Measurements from ENCODE around the gene IL24.
"Not testable (repeated sequence)": the region's sequence is repeated elsewhere in the genome, so short reads cannot be mapped to it uniquely, and the experiment has no call there.

IL24 gene, protein sequence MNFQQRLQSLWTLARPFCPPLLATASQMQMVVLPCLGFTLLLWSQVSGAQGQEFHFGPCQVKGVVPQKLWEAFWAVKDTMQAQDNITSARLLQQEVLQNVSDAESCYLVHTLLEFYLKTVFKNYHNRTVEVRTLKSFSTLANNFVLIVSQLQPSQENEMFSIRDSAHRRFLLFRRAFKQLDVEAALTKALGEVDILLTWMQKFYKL

DNA sequence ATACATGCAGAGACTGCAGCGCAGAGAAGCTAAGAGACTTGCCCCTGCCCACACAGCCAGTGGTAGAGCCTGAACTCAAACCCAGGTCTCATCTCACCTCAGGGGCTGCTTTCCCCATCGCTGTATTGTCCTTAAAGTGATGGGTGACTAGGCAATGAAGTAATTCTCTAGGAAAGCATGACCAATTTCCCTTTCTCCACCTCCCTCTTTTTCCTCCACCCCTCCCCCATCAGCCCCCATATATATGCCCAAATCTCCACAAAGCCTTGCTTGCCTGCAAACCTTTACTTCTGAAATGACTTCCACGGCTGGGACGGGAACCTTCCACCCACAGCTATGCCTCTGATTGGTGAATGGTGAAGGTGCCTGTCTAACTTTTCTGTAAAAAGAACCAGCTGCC is at the start of gene IL24:
Gene IL24, plus strand, starts transcription at position 269 of the 400 bp plus-strand sequence. CDS start 390 bp downstream, outside the sequence.
- DNase-seq = no peak

DNA sequence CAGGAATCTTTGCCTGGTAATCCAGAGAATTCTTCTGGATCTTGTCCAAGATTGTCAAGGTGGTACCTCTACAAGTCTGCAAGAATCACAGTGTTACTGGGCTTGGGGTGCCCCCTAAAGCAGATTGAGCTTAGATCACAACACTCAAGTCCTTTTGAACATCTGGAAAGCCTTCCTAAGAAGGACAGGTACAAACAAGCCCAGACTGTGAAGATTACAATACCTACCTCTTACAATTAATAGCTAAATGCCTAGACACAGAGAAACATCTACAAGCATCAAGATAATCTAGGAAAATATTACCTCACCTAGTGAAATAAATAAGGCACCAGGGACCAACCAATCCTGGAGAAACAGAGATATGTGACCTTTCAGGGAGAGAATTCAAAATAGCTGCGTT is 49.3 kb upstream of the IL24 start:
- DNase-seq = no peak

DNA sequence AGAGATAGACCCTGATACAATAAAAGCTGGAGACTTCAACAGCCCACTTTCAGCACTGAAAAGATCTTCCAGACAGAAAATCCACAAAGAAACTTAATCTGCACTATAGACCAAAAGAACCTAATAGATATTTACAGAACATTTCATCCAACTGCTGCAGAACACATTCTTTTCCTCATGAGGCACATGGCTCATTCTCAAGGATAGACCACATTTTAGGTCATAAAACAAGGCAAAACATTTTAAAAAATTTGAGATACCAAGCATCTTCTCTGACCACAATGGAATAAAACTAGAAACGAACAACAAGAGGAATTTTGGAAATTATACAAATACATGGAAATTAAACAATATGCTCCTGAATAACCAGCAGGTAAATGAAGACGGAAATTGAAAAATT is 46.8 kb upstream of the IL24 start:
- DNase-seq = no peak

DNA sequence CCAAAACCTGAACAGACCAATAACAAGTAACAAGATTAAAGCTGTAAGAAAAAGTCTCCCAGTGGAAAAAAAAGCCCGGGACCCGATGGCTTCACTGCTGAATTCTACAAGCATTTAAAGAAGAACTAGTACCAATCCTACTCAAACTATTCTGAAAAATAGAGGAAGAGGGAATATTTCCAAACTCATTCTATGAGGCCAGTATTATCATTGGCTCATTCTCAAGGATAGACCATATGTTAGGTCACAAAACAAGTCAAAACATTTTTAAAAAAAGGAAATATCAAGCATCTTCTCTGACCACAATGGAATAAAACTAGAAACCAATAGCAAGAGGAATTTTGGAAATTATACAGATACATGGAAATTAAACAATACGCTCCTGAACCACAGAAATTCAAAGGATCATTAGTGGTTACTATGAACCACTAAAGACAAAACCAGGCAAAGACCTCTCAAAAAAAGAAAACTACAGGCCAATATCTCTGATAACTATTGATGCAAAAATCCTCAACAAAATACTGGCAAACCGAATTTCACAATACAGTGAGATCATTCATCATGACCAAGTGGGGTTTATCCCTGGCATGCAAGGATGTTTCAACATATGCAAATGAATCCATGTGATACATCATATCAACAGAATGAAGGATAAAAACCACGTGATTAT is 45.8 kb upstream of the IL24 start:
- no peak for DNase-seq

DNA sequence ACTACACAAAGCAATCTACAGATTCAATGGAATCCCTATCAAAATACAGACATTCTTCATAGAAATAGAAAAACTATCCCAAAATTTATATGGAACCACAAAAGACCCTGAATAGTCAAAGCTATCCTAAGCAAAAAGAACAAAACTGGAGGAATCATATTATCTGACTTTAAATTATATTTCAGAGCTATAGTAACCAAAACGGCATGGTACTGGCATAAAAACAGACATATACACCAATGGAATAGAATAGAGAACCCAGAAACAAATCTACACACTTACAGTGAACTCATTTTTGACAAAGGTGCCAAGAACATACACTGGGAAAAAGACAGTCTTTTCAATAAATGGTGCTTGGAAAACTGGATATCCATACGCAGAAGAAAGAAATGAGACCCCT is 44.6 kb upstream of the IL24 start:
- DNase-seq = not testable (repeated sequence)

DNA sequence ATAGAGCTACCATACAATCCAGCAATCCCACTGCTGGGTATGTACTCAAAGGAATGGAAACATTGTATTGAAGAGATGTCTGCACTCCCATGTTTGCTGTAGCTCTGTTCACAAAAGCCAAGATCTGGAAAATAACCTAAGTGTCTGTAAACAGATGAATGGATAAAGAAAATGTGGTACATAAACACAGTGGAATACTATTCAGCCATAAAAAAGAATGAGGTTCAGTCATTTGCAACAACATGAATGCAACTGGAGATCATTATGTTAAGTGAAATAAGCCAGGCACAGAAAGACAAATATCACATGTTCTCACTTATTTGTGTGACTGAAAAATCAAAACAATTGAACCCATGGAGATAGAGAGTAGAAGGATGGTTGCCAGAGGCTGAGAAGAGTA is 43.5 kb upstream of the IL24 start:
- DNase-seq = not testable (repeated sequence)

DNA sequence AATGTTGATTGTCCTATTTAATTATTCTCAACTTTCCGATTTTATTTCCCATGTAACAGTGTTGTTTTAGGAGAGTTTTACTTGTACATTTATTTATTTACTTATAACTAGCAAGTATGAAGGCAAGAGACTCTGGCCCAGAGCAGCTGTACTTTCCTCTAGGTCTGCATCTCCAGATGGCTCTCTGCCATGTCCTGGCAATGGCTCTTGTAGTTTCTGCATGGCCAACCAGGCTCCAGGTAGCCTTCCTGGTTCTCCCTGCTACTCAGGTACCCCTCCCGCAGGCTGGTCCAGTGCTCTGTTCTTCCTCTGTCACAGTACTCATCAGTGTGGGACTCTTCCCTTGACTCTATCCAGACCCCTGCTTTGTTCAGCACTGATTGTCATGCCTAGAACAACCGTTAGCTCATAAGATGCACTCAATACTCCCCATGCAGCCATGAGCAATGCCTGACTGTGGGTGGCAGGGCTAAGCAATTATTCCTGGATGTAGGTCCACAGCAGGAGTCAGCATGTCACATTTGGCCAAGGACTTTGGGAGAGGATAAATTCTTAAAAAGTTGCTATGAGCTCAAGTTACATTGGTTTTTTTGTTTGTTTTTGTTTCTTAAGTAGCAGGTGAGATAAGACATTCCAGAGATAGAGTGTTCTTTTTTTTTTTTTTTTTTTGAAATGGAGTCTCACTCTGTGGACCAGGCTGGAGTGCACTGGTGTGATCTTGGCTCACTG is 42.7 kb upstream of the IL24 start:
- DNase-seq = no peak

DNA sequence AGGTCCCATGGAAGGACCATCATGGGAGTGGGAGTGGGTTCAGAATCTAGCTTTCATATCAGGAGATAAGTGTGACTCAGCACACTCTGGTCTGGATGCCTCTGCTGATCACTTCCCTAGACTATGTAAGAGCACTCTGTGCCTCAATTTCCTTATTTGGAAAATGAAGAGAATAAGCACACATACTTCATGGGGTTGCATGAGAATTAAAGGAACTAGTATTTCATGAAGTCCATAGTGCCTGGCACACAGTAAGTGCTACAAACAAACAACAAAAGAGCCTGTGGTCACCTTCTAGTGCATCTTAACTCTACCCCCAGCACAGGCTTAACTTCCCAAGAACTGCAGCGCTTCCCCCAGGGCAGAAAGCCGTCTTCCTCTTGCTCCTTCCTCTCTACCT is 41.4 kb upstream of the IL24 start:
- no peak for DNase-seq

DNA sequence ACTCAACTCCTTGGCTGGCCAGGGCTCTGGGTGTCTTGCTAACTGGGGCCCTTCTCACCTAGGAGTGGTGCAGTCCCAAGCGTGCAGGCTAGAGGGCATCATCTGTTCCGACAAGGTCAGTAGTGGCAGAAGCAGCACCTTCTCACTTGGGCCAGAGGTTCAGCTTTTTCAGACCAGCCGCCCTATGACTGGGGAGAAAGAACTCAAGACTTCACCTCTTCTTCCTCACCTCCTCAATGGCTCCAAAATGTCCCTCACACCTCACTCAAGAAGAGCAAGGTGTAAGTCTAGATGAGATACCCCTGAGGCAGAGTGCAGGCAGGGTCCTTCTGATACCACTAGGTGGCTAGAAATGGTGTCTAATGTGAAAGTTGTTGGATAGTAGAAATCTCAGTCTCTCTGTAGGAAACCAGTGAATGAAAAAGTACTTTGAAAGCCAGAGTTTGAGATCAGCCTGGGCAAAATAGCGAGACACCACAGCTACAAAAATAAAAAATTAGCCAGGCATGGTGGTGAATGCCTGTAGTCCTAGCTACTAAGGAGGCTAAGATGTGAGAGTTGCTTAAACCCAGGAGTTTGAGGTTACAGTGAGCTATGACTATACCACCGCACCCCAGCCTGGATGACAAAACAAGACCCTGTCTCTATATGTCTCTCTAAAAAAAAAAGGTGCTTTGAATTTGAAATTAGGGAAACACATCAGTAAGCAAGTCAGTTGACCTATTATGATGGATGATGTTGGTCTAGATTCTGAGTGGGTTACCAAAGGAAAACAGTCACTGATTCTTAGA is 40.4 kb upstream of the IL24 start:
- DNase-seq = no peak

DNA sequence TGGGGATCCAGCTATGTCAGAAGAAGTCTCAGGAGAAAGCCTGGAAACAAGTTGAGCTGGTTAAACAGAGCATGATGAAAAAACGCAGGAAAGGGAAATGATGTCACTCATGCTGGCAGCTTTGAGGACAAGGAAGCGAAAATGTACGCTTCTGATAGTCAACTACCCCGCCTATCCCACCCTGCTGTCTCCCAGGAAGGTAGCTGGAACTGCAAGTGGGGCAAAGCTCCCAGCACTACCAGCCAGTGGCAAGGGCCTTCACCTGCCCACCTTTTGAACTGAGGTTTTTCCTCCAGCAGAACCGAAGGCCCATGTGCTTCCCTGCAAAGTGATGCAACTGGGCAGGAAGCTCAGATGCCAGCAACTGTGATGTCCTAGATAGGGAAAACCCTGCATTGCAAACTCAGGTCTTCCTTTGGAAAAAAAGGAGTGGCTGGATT is 38.1 kb upstream of the IL24 start:
- DNase-seq = peak; percentile 7

DNA sequence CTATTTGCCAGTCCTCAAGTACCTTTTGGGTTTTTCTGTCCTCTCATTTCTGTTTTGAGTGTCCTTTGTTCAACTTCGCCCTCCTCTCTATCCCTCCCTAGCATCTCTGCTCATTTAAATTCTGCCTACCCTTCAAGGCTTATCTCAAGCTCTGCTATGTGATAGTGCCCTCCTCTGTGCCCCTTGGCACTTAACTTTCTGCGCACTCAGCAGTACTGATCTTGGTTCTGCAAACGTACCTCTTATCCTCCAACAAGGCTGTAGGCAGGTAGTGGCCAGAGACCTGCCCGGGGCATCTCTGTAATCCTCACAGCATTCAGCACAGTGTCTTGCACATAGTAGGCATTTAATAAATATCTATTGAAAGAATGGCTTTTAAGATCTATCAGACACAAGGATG is 37.1 kb upstream of the IL24 start:
- no peak for DNase-seq

DNA sequence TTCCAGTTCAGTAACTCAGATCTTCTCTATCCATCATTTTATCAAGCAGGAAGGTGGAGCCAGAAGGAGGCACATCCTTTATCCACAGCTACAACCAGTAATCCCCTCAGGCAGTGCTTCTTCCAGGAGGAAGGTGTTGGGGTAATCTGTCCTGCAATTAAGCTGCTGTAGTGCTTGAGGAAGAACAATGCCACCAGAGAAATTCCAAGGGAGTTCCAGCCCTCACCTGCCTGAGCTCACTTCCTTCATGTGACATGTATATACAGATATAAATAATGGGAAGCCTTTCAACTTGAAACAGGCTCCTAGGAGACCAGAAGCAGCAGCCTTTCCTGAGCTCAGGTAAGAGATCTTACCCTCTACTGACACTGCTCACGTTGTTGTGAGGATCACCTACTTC is 34.0 kb upstream of the IL24 start:
- DNase-seq = no peak

DNA sequence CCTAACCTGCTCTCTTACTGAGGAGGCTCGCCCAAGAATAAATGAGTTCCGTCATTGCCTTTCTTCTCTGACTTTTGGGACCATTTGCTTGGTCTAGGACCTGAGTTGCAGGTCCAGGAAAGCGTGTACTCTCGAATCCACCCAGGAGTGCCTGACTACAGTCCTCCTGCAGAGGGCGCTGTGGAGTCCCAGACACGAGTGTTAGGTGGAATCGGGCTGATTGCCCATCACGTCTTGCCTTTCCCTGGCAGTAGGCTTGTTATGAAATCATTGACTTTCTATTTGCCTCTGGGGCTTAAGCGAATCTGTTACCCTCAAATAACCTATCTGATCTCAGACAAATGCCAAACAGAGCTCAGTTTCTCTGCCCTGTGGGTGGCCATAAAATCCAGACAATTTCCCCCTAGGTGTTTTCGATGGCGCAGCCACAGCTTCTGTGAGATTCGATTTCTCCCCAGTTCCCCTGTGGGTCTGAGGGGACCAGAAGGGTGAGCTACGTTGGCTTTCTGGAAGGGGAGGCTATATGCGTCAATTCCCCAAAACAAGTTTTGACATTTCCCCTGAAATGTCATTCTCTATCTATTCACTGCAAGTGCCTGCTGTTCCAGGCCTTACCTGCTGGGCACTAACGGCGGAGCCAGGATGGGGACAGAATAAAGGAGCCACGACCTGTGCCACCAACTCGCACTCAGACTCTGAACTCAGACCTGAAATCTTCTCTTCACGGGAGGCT is 32.1 kb upstream of the IL24 start, which contains the start of gene IL20:
Gene IL20, plus strand, starts transcription at position 685 of the 733 bp plus-strand sequence. CDS start 230 bp downstream, outside the sequence.
- peak; percentile 21 for DNase-seq

DNA sequence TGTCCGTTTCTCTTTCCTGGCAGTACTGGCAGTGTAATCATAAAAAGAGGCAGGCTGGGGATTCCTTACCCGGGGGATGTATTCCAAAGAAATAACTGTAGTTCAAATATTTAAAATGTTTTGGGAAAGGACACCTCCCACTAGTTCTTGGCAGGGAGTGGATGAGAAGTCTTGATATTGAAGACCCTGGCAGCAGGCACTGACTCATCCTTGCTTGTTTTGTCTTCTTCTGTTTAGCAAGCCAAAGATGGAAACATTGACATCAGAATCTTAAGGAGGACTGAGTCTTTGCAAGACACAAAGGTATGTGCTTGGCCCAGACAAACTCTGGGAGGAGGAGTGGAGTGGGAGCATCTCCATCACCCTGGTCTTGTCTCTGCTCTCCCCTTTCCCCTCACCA is 31.2 kb upstream of the IL24 start:
- no peak for DNase-seq

DNA sequence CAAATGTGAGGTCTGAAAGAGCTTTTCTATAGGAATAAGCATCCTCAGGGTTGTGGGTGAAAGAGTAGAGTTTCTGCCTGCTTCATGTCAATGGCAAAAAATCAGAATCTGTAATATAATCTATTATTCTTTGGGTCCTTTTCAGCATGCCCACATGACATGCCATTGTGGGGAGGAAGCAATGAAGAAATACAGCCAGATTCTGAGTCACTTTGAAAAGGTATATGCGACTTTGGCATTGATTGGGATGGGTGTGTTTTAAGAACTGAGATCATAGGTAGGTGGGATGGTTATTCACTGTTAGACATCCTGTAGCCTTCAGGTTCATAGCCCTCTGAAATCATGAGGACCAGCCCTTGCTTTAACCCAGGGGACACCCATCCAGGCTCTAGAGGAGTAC is 30.0 kb upstream of the IL24 start:
- DNase-seq = no peak

DNA sequence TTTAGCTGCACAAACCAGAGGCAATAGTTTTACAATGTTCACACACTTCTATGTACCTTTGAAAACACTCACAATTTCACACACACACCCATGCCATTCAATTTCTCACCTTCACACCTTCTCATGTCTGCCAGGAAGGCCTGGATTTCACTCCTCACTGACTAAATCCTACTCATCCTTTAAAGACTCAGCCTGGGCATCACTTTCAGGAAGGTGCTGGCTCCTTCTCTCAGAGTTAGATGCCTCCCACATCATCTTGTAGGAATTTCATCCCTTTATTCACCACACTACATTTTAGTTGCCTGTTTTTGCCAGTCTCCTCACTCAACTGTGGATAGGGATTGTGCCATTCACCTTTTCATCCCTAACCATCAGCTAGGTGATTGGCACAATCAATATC is 29.5 kb upstream of the IL24 start:
- DNase-seq = no peak

DNA sequence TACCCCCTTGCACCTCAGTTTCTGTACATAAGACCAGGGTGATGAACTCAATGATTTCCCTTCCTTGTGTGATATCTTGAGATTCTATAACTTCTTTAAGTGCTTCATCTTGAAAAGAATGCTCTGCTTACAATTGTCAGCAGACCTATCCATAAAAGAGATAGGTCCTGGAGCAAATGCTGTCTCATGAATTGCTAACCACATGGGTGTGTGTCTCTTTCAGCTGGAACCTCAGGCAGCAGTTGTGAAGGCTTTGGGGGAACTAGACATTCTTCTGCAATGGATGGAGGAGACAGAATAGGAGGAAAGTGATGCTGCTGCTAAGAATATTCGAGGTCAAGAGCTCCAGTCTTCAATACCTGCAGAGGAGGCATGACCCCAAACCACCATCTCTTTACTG is 29.0 kb upstream of the IL24 start:
- DNase-seq = no peak

DNA sequence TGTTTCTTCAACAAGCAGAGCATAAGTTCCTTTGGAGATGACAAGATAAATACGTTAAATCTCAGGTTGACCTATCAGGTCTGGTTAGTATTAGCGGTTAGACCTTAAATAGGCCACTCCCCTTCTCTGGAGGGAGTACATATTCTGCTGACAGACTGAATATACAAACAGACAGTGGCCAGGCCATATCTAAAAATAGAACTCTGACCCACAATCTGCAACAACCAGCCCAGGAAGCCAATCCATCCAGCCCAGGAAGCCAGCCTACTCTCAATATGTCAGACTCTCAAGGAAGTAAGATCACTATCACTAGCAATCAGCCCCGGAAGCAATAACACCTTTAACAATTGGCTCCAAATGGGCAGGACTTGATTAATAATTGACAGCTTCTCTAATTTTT is 25.1 kb upstream of the IL24 start:
- no peak for DNase-seq

DNA sequence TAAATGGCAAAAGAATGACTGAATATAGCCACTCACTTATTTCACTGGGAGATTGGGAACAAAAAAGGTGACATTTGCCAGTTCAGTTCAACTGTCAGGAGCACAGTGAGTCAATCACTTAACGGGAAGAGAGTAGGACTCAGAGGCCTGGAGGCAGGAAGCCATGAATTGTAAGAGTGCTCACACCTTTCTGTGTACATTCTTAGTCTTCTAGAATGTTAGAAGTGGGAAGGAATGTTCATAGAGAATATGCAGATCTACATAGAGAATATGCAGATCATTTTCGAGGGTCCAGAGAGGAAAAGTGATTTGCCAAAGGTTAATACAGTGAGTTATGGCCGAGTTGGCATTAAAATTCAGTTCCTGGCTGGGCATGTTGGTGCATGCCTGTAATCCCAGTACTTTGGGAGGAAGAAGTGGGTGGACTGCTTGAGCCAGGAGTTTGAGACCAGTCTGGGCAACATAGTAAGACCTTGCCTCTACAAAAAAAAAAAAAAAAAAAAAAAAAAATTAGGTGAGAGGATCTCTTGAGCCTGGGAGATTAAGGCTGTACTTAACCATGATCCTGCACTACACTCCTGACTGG is 23.5 kb upstream of the IL24 start:
- no peak for DNase-seq

DNA sequence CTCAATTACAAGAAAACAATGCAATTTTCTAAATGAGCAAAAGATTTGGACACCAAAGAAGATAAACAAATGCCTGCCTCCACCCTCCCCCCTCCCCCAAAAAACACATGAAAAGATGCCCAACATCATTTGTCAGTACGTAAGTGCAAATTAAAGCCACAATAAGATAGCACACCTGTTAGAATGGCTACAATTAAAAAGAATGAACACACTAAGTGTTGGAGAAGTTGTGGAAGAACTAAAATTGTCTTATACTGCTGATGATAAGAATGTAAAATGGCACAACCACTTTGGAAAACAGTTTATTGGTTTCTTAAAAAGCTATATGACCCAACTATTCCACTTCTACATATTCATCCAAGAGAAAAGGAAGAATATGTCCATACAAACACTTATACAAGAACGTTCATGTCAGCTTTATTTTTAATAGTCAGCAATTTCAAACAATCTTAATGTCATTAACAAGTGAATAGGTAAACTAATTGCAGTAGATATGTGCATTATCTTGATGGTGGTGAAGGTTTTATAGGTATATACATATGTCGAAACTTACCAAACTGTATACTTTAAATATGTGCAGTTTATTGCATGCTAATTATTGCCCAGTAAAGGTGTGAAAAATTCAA is 21.4 kb upstream of the IL24 start:
- no peak for DNase-seq

DNA sequence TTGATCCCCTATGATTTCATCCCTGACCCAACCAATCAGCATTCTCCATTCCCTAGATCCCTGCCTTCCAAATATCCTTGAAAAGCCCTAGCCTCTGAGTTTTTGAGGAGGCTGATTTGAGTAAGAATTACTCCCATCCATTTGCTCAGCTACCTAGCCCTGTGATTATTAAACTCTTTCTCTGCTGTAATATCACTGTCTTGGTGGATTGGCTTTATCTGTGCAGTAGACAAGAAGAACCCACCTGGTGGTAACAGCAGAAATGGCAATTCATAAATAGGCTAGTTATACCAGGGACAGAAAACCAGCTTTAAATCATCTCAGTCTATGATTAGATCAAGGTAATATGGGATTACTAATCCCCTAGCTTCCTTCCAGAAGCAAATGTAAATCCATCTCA is 18.8 kb upstream of the IL24 start:
- DNase-seq = no peak

DNA sequence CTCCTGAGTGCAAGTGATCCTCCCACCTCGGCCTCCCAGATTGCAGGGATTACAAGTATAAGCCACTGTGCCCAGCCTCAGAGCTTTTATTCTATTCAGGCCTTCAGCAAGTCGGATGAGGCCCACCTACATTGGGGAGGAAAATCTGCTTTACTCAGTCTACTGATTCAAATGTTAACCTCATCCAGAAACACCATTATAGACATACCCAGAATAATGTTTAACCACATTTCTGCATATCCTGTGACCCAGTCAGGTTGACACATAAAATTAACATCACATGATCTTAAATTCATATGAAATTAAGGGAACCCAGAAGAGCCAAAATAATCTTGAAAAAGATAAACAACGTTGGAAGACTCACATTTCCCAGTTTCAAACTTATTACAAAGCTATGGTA is 16.9 kb upstream of the IL24 start:
- no peak for DNase-seq
